B cell (primary cell): Measurements from ENCODE around the gene ALDH1L2.

Experiments used
- CTCF ChIP-seq: fragments of 200-600 bp; IDR thresholded peaks from one replicate; pipeline ENCODE4 v1.8.0; 2022; ENCODE audit warnings: antibody characterized with exemption, mild to moderate bottlenecking
- EZH2 ChIP-seq: IDR thresholded peaks from 2 replicates; pipeline ENCODE4 v1.6.1; 2012; ENCODE audit warnings: borderline replicate concordance, low read depth, mild to moderate bottlenecking, moderate library complexity, low read length; ENCODE audit not compliant: insufficient read depth, poor library complexity, severe bottlenecking

- TF ChIP-seq CTCF = no peak
- TF ChIP-seq EZH2 = no peak
Measured at GRCh38 chr12:105110851-105111250, 26.6 kb upstream of the ALDH1L2 start.
